Measurements from ENCODE around the gene UBIAD1. TPM values are rescaled to one million over a fixed set of nuclear protein-coding genes. Genes with fewer than 3 reads are reported as not detected.

UBIAD1 gene
- total RNA-seq, 1 experiment from 2014 or later: 15.9 TPM

Small RNA genes lying within 50 kb of the gene (small RNA-seq; reads per million reads assigned to genes)
- gene RNU6-291P: not detected
- not detected for gene RPL39P6

Other genes starting within 250 kb of the UBIAD1 start
- 0.18 TPM in 1 of 2 replicates, not detected in the other for gene MASP2, start 226.0 kb upstream of the UBIAD1 start, total RNA-seq (2014; rRNA removed; shearing (Covaris generic))
- gene SRM, start 213.2 kb upstream of the UBIAD1 start, total RNA-seq (2014; rRNA removed; shearing (Covaris generic)): 46.6 and 70.7 TPM in 2 replicates
- gene EXOSC10, start 173.3 kb upstream of the UBIAD1 start, total RNA-seq (2014; rRNA removed; shearing (Covaris generic)): 47.6 and 50.5 TPM in 2 replicates
- not detected in 2 replicates for gene ANGPTL7, start 83.8 kb upstream of the UBIAD1 start, total RNA-seq (2014; rRNA removed; shearing (Covaris generic))
- 38.0 and 42.5 TPM in 2 replicates for gene MTOR, start 10.6 kb upstream of the UBIAD1 start, total RNA-seq (2014; rRNA removed; shearing (Covaris generic))
- gene DISP3, start 206.0 kb downstream of the UBIAD1 start, total RNA-seq (2014; rRNA removed; shearing (Covaris generic)): 0.05 and 0.60 TPM in 2 replicates

Measured in HT-29 (cell line).